WTC11 (cell line): Measurements from ENCODE around the gene CBFA2T2. TPM values are rescaled to one million over a fixed set of nuclear protein-coding genes. Genes with fewer than 3 reads are reported as not detected.

Experiments
- ATAC-seq: fragments of 200-7000 bp; cut with Tn5 transposase; 2 replicates; pipeline ENCODE4 v1.10.0; 2021; ENCODE audit warnings: mild to moderate bottlenecking, moderate library complexity
- CTCF ChIA-PET: fragments of 300-600 bp; sonication (Branson Sonifier 250); formaldehyde crosslinking; loops from one replicate; lab custom pipeline; 2021; ENCODE audit warnings: antibody characterized with exemption; lab: Charles Lee
- POLR2A ChIA-PET: fragments of 350-600 bp; sonication (Branson Sonifier 250); formaldehyde crosslinking; loops from one replicate; lab custom pipeline; 2021; ENCODE audit warnings: antibody characterized with exemption; lab: Charles Lee
- DNase-seq: peaks from one replicate; pipeline ENCODE4 v3.0.0; 2021; ENCODE audit warnings: low spot score
- H3K27ac Mint-ChIP-seq: 2 replicates; pipeline ENCODE4 v1.8.0; 2021; ENCODE audit warnings: mixed read lengths
- H3K27me3 Mint-ChIP-seq: 2 replicates; pipeline ENCODE4 v1.8.0; 2021; ENCODE audit warnings: low read depth, mild to moderate bottlenecking, moderate library complexity, mixed read lengths
- H3K36me3 Mint-ChIP-seq: 2 replicates; pipeline ENCODE4 v1.8.0; 2021; ENCODE audit warnings: mixed read lengths
- H3K4me1 Mint-ChIP-seq: 2 replicates; pipeline ENCODE4 v1.8.0; 2022; ENCODE audit warnings: mixed read lengths
- H3K4me3 Mint-ChIP-seq: 2 replicates; pipeline ENCODE4 v1.8.0; 2021; ENCODE audit warnings: mild to moderate bottlenecking, moderate library complexity, mixed read lengths
- H3K9me3 Mint-ChIP-seq: 2 replicates; pipeline ENCODE4 v1.8.0; 2021; ENCODE audit warnings: mixed read lengths
- ATF1 ChIP-seq: sonication (generic); formaldehyde crosslinking; IDR thresholded peaks from 2 replicates; pipeline ENCODE4 v1.8.1; 2023; ENCODE audit warnings: mild to moderate bottlenecking, moderate library complexity, missing genetic modification reagents
- CBFB ChIP-seq: sonication (generic); formaldehyde crosslinking; IDR thresholded peaks from 2 replicates; pipeline ENCODE4 v1.8.1; 2022; ENCODE audit warnings: mild to moderate bottlenecking, low read depth, missing genetic modification reagents
- CDX4 ChIP-seq: fragments of 250-450 bp; sonication (Bioruptor Pico); IDR thresholded peaks from 2 replicates; pipeline ENCODE4 v1.9.0; 2021; ENCODE audit warnings: moderate library complexity, mild to moderate bottlenecking, inconsistent platforms, borderline replicate concordance
- E2F1 ChIP-seq: sonication (generic); formaldehyde crosslinking; IDR thresholded peaks from 2 replicates; pipeline ENCODE4 v1.8.0; 2022; ENCODE audit warnings: mild to moderate bottlenecking, missing genetic modification reagents
- GRHL2 ChIP-seq: fragments of 250-450 bp; sonication (Bioruptor Pico); IDR thresholded peaks from 2 replicates; pipeline ENCODE4 v1.8.0; 2022; ENCODE audit warnings: mild to moderate bottlenecking, moderate library complexity; ENCODE audit not compliant: insufficient replicate concordance, severe bottlenecking
- GTF2I ChIP-seq: fragments of 250-450 bp; sonication (Bioruptor Pico); conservative IDR thresholded peaks from 2 replicates; pipeline ENCODE4 v1.4.0; 2021; ENCODE audit warnings: mild to moderate bottlenecking
- HMGXB4 ChIP-seq: sonication (generic); formaldehyde crosslinking; IDR thresholded peaks from 2 replicates; pipeline ENCODE4 v1.8.1; 2023; ENCODE audit warnings: mild to moderate bottlenecking, moderate library complexity, missing genetic modification reagents
- MYBL2 ChIP-seq: sonication (generic); formaldehyde crosslinking; IDR thresholded peaks from 2 replicates; pipeline ENCODE4 v1.8.1; 2023; ENCODE audit warnings: mild to moderate bottlenecking, moderate library complexity, missing genetic modification reagents
- NFATC4 ChIP-seq: fragments of 250-450 bp; sonication (Bioruptor Pico); IDR thresholded peaks from 2 replicates; pipeline ENCODE4 v1.9.0; 2021; ENCODE audit warnings: mild to moderate bottlenecking
- NFYB ChIP-seq: sonication (generic); formaldehyde crosslinking; conservative IDR thresholded peaks from 2 replicates; pipeline ENCODE4 v1.8.0; 2022; ENCODE audit warnings: low read depth, missing genetic modification reagents
- NR2C2 ChIP-seq: sonication (generic); formaldehyde crosslinking; IDR thresholded peaks from 2 replicates; pipeline ENCODE4 v1.8.0; 2022; ENCODE audit warnings: mild to moderate bottlenecking, missing genetic modification reagents
- RELA ChIP-seq: sonication (generic); formaldehyde crosslinking; IDR thresholded peaks from 2 replicates; pipeline ENCODE4 v1.8.1; 2022; ENCODE audit warnings: missing genetic modification reagents, mild to moderate bottlenecking, borderline replicate concordance
- SMAD3 ChIP-seq: sonication (generic); formaldehyde crosslinking; IDR thresholded peaks from 2 replicates; pipeline ENCODE4 v1.8.0; 2022; ENCODE audit warnings: missing genetic modification reagents, mild to moderate bottlenecking, borderline replicate concordance
- TCF7 ChIP-seq: sonication (generic); formaldehyde crosslinking; IDR thresholded peaks from 2 replicates; pipeline ENCODE4 v1.8.0; 2022; ENCODE audit warnings: mild to moderate bottlenecking, low read depth, missing genetic modification reagents, moderate library complexity
- TEAD1 ChIP-seq: sonication (generic); formaldehyde crosslinking; IDR thresholded peaks from 2 replicates; pipeline ENCODE4 v1.8.0; 2022; ENCODE audit warnings: mild to moderate bottlenecking, missing genetic modification reagents
- ZBTB43 ChIP-seq: sonication (generic); formaldehyde crosslinking; IDR thresholded peaks from 2 replicates; pipeline ENCODE4 v1.8.1; 2023; ENCODE audit warnings: mild to moderate bottlenecking, missing genetic modification reagents
- ZNF263 ChIP-seq: sonication (generic); formaldehyde crosslinking; IDR thresholded peaks from 2 replicates; pipeline ENCODE4 v1.8.1; 2022; ENCODE audit warnings: low read depth, mild to moderate bottlenecking, moderate library complexity, missing genetic modification reagents
- ZNF396 ChIP-seq: fragments of 250-450 bp; sonication (Bioruptor Pico); IDR thresholded peaks from 2 replicates; pipeline ENCODE4 v1.8.0; 2021; ENCODE audit warnings: mild to moderate bottlenecking, moderate library complexity, borderline replicate concordance
- ZNF416 ChIP-seq: fragments of 250-450 bp; sonication (Bioruptor Pico); IDR thresholded peaks from 2 replicates; pipeline ENCODE4 v1.9.0; 2021; ENCODE audit warnings: mild to moderate bottlenecking, inconsistent platforms
- total RNA-seq: library from RNA; stranded (reverse); gene quantifications from 3 replicates; pipeline ENCODE4 v1.2.3, GENCODE V29; 2021
- TF ChIP-seq, protein P1 (sequence below): fragments of 200-600 bp; IDR thresholded peaks from 2 replicates; pipeline ENCODE4 v1.8.0; 2022; ENCODE audit warnings: antibody characterized with exemption
- TF ChIP-seq, protein P2 (sequence below): sonication (generic); formaldehyde crosslinking; IDR thresholded peaks from 2 replicates; pipeline ENCODE4 v1.8.1; 2023; ENCODE audit warnings: mild to moderate bottlenecking, missing genetic modification reagents
- TF ChIP-seq, protein P3 (sequence below): sonication (generic); formaldehyde crosslinking; IDR thresholded peaks from 2 replicates; pipeline ENCODE4 v1.8.1; 2023; ENCODE audit warnings: mild to moderate bottlenecking, missing genetic modification reagents, moderate library complexity

The CBFA2T2 gene
- total RNA-seq, 1 experiment from 2014 or later, result 22.1 TPM

DNA sequence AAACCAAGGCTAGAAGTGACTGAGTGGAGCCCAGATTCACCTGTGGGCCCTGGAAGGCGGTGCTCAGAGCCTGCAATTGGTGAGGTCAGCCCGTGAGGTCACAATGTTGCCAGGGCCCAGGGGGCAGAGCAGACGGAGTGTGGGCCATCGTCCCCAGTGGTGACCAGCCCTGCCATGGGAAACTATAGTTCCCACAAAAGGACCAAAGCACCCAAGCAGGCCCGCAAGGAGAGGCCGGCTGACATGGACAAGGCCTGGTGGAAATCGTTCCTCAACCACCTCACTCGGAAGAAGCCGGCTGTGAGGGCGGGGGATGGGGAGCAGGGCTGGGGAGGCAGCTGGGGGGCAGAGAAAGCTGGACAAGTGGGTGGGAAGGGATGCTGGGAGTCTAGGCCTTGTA, 172.3 kb downstream of the CBFA2T2 start, which contains the start of gene C20orf144:
TSS of gene C20orf144 (plus strand) at position 156 of the 400 bp plus-strand sequence. CDS start at position 175, 19 bp downstream.
- POLR2A ChIA-PET, result interaction anchor here (1.4 kb wide), 1 partner anchor 70 kb away, joined by 4 read pairs; the partner anchor contains the start of gene ZNF341
- Mint-ChIP-seq H3K27me3 (peaks cover 16% of the 10 kb centered on the region), H3K27ac (no peak within 1 kb of the TSS), H3K36me3 (peaks cover 5% of the 10 kb centered on the region), H3K4me1 (peaks cover 28% of the 10 kb centered on the region), H3K4me3 (peak within 1 kb of the TSS; percentile 69), H3K9me3 (no peaks in the 10 kb centered on the region)
- TF ChIP-seq ZNF416 (CRISPR knock-in tag), result no peak
- no peak for TF ChIP-seq MYBL2 (CRISPR knock-in tag)
- TF ChIP-seq CBFB (CRISPR knock-in tag), result no peak
- no peak for TF ChIP-seq TCF7 (CRISPR knock-in tag)
- TF ChIP-seq, protein P1, sequence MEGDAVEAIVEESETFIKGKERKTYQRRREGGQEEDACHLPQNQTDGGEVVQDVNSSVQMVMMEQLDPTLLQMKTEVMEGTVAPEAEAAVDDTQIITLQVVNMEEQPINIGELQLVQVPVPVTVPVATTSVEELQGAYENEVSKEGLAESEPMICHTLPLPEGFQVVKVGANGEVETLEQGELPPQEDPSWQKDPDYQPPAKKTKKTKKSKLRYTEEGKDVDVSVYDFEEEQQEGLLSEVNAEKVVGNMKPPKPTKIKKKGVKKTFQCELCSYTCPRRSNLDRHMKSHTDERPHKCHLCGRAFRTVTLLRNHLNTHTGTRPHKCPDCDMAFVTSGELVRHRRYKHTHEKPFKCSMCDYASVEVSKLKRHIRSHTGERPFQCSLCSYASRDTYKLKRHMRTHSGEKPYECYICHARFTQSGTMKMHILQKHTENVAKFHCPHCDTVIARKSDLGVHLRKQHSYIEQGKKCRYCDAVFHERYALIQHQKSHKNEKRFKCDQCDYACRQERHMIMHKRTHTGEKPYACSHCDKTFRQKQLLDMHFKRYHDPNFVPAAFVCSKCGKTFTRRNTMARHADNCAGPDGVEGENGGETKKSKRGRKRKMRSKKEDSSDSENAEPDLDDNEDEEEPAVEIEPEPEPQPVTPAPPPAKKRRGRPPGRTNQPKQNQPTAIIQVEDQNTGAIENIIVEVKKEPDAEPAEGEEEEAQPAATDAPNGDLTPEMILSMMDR, result no peak
- TF ChIP-seq, protein P2, sequence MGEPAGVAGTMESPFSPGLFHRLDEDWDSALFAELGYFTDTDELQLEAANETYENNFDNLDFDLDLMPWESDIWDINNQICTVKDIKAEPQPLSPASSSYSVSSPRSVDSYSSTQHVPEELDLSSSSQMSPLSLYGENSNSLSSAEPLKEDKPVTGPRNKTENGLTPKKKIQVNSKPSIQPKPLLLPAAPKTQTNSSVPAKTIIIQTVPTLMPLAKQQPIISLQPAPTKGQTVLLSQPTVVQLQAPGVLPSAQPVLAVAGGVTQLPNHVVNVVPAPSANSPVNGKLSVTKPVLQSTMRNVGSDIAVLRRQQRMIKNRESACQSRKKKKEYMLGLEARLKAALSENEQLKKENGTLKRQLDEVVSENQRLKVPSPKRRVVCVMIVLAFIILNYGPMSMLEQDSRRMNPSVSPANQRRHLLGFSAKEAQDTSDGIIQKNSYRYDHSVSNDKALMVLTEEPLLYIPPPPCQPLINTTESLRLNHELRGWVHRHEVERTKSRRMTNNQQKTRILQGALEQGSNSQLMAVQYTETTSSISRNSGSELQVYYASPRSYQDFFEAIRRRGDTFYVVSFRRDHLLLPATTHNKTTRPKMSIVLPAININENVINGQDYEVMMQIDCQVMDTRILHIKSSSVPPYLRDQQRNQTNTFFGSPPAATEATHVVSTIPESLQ (CRISPR knock-in tag), result no peak
- TF ChIP-seq GTF2I (CRISPR knock-in tag), result no peak
- TF ChIP-seq HMGXB4 (CRISPR knock-in tag), result no peak
- no peak for TF ChIP-seq ZBTB43 (CRISPR knock-in tag)
- TF ChIP-seq CDX4, result no peak
- no peak for TF ChIP-seq GRHL2
- ATAC-seq (no peak), DNase-seq (no peak)
- CTCF ChIA-PET, result interaction anchor here (7.9 kb wide), 1 partner anchor 9 kb away, joined by 134 read pairs; no protein-coding TSS in a partner anchor

DNA sequence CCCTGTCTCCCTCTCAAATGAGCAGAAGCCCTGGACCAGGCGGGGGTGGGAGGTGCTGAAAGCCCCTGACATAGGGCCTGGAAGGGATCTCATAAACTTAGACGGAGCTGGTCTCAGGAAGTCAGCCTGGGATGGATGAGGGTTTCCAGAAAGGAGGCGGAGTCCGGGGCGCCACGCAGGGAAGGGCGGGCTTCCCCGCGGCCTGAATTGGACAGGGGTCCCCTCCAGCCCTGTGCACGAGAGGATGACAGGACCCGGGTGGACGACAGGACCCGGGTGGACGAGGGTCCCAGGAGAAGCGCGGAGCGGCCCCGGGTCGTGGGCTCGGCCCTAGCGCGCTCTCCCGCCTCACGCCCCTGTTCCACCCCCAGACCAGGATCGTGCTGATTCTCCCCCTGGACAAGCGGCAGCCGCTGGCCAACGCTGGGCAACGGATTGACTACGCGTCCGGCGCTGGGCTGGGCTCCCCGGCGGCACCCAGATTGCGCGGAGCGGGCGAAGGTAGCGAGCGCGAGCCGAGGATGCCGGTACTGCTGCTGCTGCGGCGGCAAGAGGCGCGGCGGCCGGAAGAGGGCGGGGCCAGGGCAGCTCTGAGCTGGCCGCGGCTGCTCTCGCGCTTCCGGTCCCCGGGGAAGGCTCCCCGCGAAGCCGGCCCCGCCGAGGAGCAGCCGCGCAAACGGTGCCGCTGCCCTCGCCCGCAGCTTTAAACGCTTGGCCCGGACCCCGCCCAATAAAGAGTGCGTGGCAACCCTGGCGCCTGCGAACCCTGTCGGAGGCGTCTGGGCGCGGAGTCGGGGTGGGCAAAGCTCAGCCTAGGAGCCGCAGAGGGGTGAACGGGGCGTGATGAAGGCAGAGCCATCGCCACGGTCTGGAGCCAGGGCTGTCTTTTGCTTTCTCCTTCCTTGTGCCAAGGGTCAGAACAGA, 173.5 kb downstream of the CBFA2T2 start:
- Mint-ChIP-seq H3K27me3 (peaks cover 16% of the 10 kb centered on the region), H3K36me3 (peaks cover 4% of the 10 kb centered on the region; the same call in 1 of the 2 replicates), H3K9me3 (no peaks in the 10 kb centered on the region), H3K4me1 (peaks cover 28% of the 10 kb centered on the region), H3K4me3 (peak overlapping the region; percentile 69), H3K27ac (no peak overlapping the region)
- DNase-seq, result peak; percentile 82
- POLR2A ChIA-PET, result interaction anchor here (0.6 to 1.4 kb wide), 6 partner anchors 10 to 261 kb away, joined by 3 to 9 read pairs (median 4); partner anchors contain the start of genes CDK5RAP1 and ZNF341
- CTCF ChIA-PET, result interaction anchor here (0.6 to 7.9 kb wide), 5 partner anchors 10 to 219 kb away, joined by 3 to 134 read pairs (median 4); no protein-coding TSS in a partner anchor
- peak; percentile 36 for ATAC-seq
- TF ChIP-seq ATF1 (CRISPR knock-in tag) (no peak), E2F1 (no peak), SMAD3 (no peak), ZNF263 (CRISPR knock-in tag) (no peak), RELA (no peak; the same call in 1 of the 2 replicates), ZNF396 (CRISPR knock-in tag) (no peak), NFATC4 (CRISPR knock-in tag) (no peak), ZBTB43 (CRISPR knock-in tag) (0 out of 2 replicates have a peak, but pooled peaks have one; percentile 19), NFYB (CRISPR knock-in tag) (no peak), TEAD1 (0 out of 2 replicates have a peak, but pooled peaks have one; percentile 13), NR2C2 (CRISPR knock-in tag) (no peak)
- TF ChIP-seq, protein P3, sequence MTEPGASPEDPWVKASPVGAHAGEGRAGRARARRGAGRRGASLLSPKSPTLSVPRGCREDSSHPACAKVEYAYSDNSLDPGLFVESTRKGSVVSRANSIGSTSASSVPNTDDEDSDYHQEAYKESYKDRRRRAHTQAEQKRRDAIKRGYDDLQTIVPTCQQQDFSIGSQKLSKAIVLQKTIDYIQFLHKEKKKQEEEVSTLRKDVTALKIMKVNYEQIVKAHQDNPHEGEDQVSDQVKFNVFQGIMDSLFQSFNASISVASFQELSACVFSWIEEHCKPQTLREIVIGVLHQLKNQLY (CRISPR knock-in tag), result 0 out of 2 replicates have a peak, but pooled peaks have one; percentile 46
